ENCODE results near the gene HECTD1. TPM values are rescaled to one million over a fixed set of nuclear protein-coding genes. Genes with fewer than 3 reads are reported as not detected.
"Not testable (repeated sequence)": the region's sequence is repeated elsewhere in the genome, so short reads cannot be mapped to it uniquely, and the experiment has no call there.

The HECTD1 gene
- total RNA-seq, 1 donor from 2014 or later: 110 TPM

DNA sequence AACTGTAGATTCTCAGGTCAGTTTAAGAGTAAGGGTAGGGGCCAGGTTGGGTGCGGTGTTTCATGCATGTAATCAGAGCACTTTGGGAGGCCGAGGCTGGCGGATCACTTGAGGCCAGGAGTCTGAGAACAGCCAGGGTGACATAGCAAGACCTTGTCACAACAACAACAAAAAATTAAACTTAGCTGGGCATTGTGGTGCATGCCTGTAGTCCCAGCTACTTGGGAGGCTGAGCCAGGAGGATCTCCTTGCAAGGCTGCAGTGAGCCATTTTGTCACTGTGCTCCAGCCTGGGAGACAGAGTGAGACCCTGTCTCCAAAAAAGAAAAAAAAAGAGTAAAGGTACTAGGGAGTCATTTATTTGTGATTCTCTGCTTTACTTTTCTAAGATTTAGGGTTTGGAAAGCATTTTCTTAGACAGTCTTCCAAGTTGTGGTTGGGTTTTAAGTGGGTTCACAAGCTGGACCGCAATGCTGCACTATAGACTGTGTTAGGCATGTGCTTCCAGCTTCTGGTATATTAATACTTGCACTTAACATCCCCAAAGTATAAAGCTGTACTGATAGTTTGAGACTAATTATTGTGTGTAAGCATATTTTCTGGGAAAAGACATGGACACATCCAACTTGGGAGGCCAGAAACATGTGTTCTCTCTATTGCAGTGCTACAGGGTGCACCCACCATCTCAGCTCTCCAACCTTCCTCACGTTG lies 49.1 kb upstream of the HECTD1 start:
- peaks cover 2% of the 10 kb centered on the region for H3K4me1 ChIP-seq (ENCODE audit: insufficient read depth, low read length)
- no peak overlapping the region for H2AFZ ChIP-seq (ENCODE audit: low read depth, low read length)
- FAIRE-seq: no peak
- H3K4me3 ChIP-seq (ENCODE audit: insufficient read depth, low read depth, low read length): no peak overlapping the region
- H3K4me2 ChIP-seq (ENCODE audit: low read length): no peak overlapping the region
- H3K27me3 ChIP-seq (ENCODE audit: insufficient read depth, low read length): no peaks in the 10 kb centered on the region
- TF ChIP-seq, protein P1, sequence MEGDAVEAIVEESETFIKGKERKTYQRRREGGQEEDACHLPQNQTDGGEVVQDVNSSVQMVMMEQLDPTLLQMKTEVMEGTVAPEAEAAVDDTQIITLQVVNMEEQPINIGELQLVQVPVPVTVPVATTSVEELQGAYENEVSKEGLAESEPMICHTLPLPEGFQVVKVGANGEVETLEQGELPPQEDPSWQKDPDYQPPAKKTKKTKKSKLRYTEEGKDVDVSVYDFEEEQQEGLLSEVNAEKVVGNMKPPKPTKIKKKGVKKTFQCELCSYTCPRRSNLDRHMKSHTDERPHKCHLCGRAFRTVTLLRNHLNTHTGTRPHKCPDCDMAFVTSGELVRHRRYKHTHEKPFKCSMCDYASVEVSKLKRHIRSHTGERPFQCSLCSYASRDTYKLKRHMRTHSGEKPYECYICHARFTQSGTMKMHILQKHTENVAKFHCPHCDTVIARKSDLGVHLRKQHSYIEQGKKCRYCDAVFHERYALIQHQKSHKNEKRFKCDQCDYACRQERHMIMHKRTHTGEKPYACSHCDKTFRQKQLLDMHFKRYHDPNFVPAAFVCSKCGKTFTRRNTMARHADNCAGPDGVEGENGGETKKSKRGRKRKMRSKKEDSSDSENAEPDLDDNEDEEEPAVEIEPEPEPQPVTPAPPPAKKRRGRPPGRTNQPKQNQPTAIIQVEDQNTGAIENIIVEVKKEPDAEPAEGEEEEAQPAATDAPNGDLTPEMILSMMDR (IDR thresholded peaks at IDR 0.05; ENCODE audit: insufficient read depth, low read depth, low read length): no peak
- TF ChIP-seq EZH2 (IDR thresholded peaks at IDR 0.05; ENCODE audit: insufficient read depth, low read length): no peak
- no peaks in the 10 kb centered on the region for H4K20me1 ChIP-seq (ENCODE audit: insufficient read depth, low read length)
- Mint-ChIP-seq H3K9me3 (ENCODE audit: unreplicated experiment) (peaks cover 4% of the 10 kb centered on the region), H3K36me3 (ENCODE audit: low read depth, unreplicated experiment) (no peaks in the 10 kb centered on the region), H3K27me3 (ENCODE audit: low read depth, unreplicated experiment) (no peaks in the 10 kb centered on the region), H3K27ac (ENCODE audit: unreplicated experiment) (no peak overlapping the region), H3K4me1 (ENCODE audit: low read depth, unreplicated experiment) (no peaks in the 10 kb centered on the region), H3K4me3 (ENCODE audit: unreplicated experiment) (no peak overlapping the region)
- no peaks in the 10 kb centered on the region for H3K79me2 ChIP-seq (ENCODE audit: insufficient read depth, low read length)
- no peak overlapping the region for H3K9ac ChIP-seq (ENCODE audit: low read length)
- H3K27ac ChIP-seq (ENCODE audit: low read depth, low read length): no peak overlapping the region
- no peaks in the 10 kb centered on the region for H3K36me3 ChIP-seq (ENCODE audit: insufficient read depth, low read length)
- no peaks in the 10 kb centered on the region for H3K9me3 ChIP-seq (ENCODE audit: insufficient read depth, low read depth, low read length)
- DNase-seq (ENCODE audit: low read depth): no peak

DNA sequence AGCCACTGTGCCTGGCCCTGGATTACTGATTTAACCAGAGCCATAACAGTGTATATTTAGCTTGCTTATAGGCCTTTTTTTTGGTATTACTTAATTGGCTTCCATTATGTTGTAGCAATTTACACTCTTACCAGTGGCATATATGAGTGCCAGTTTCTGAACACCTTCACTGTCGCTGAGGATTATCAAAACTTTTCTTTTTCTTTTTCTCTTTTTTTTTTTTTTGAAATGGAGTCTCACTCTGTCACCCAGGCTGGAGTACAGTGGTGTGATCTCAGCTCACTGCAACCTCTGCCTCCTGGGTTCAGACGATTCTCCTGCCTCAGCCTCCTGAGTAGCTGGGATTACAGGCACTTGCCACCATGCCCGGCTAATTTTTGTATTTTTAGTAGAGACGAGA lies 48.3 kb upstream of the HECTD1 start:
- H3K9me3 Mint-ChIP-seq (ENCODE audit: unreplicated experiment); H3K27ac Mint-ChIP-seq (ENCODE audit: unreplicated experiment); H2AFZ ChIP-seq (ENCODE audit: low read depth, low read length); H3K79me2 ChIP-seq (ENCODE audit: insufficient read depth, low read length); H3K4me1 ChIP-seq (ENCODE audit: insufficient read depth, low read length); H4K20me1 ChIP-seq (ENCODE audit: insufficient read depth, low read length); H3K27me3 Mint-ChIP-seq (ENCODE audit: low read depth, unreplicated experiment); H3K4me1 Mint-ChIP-seq (ENCODE audit: low read depth, unreplicated experiment); H3K4me2 ChIP-seq (ENCODE audit: low read length); H3K9me3 ChIP-seq (ENCODE audit: insufficient read depth, low read depth, low read length); H3K27me3 ChIP-seq (ENCODE audit: insufficient read depth, low read length); H3K4me3 ChIP-seq (ENCODE audit: insufficient read depth, low read depth, low read length); H3K36me3 ChIP-seq (ENCODE audit: insufficient read depth, low read length); DNase-seq (ENCODE audit: low read depth); H3K27ac ChIP-seq (ENCODE audit: low read depth, low read length); H3K4me3 Mint-ChIP-seq (ENCODE audit: unreplicated experiment); H3K9ac ChIP-seq (ENCODE audit: low read length); H3K36me3 Mint-ChIP-seq (ENCODE audit: low read depth, unreplicated experiment); FAIRE-seq: not testable (repeated sequence)

DNA sequence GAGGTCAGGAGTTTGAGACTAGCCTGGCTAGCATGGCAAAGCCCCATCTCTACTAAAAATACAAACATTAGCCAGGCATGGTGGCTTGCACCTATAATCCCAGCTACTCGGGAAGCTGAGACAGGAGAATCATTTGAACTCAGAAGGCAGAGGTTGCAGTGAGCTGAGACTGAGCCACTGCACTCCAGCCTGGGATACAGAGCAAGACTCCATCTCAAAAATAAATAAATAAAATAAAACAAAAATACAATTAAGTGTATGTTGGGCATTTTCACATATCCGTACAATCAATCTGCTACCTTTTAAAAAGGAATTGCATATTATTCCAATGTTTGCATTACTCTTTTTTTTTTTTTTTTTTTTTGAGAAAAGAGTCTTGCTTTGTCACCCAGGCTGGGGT lies 47.7 kb upstream of the HECTD1 start:
- Histone ChIP-seq H3K4me1 (ENCODE audit: insufficient read depth, low read length) (no peaks in the 10 kb centered on the region), H3K27me3 (ENCODE audit: insufficient read depth, low read length) (no peaks in the 10 kb centered on the region), H3K9ac (ENCODE audit: low read length) (no peak overlapping the region), H4K20me1 (ENCODE audit: insufficient read depth, low read length) (no peaks in the 10 kb centered on the region), H3K36me3 (ENCODE audit: insufficient read depth, low read length) (no peaks in the 10 kb centered on the region), H3K4me3 (ENCODE audit: insufficient read depth, low read depth, low read length) (no peak overlapping the region), H3K79me2 (ENCODE audit: insufficient read depth, low read length) (no peaks in the 10 kb centered on the region), H3K27ac (ENCODE audit: low read depth, low read length) (no peak overlapping the region), H3K4me2 (ENCODE audit: low read length) (no peak overlapping the region), H3K9me3 (ENCODE audit: insufficient read depth, low read depth, low read length) (no peaks in the 10 kb centered on the region), H2AFZ (ENCODE audit: low read depth, low read length) (no peak overlapping the region)
- no peak for FAIRE-seq
- no peak overlapping the region for H3K27ac Mint-ChIP-seq (ENCODE audit: unreplicated experiment)
- H3K9me3 Mint-ChIP-seq (ENCODE audit: unreplicated experiment): peaks cover 2% of the 10 kb centered on the region
- no peaks in the 10 kb centered on the region for H3K27me3 Mint-ChIP-seq (ENCODE audit: low read depth, unreplicated experiment)
- H3K4me1 Mint-ChIP-seq (ENCODE audit: low read depth, unreplicated experiment): no peaks in the 10 kb centered on the region
- no peaks in the 10 kb centered on the region for H3K36me3 Mint-ChIP-seq (ENCODE audit: low read depth, unreplicated experiment)
- TF ChIP-seq, protein P1 (IDR thresholded peaks at IDR 0.05; ENCODE audit: insufficient read depth, low read depth, low read length): no peak
- TF ChIP-seq EZH2 (IDR thresholded peaks at IDR 0.05; ENCODE audit: insufficient read depth, low read length): no peak
- H3K4me3 Mint-ChIP-seq (ENCODE audit: unreplicated experiment): no peak overlapping the region
- DNase-seq (ENCODE audit: low read depth): no peak
